Tibial nerve (tissue), 4 donors: ENCODE results near the gene PLEKHS1.

Experiments used
- CTCF ChIP-seq, 5 experiments: fragments of 200-600 bp in 3 of 5; fragments of 450-650 bp in 2 of 5; sonication (generic) in 3 of 5; IDR thresholded peaks; one replicate each; pipeline ENCODE4 v1.5.1; 2016 to 2019; ENCODE audit warnings: antibody characterized with exemption in 5 of 5, mild to moderate bottlenecking in 3 of 5, moderate library complexity in 2 of 5
- EP300 ChIP-seq, 2 donors: sonication (generic); formaldehyde crosslinking; IDR thresholded peaks; one replicate each; pipeline ENCODE4 v1.6.1; 2017; ENCODE audit warnings: antibody characterized with exemption in 2 of 2, mild to moderate bottlenecking in 1 of 2
- POLR2A ChIP-seq, 2 donors: fragments of 450-650 bp; IDR thresholded peaks; one replicate each; pipeline ENCODE4 v1.6.1; 2017; ENCODE audit warnings: antibody characterized with exemption in 2 of 2, mild to moderate bottlenecking in 2 of 2, moderate library complexity in 2 of 2

DNA sequence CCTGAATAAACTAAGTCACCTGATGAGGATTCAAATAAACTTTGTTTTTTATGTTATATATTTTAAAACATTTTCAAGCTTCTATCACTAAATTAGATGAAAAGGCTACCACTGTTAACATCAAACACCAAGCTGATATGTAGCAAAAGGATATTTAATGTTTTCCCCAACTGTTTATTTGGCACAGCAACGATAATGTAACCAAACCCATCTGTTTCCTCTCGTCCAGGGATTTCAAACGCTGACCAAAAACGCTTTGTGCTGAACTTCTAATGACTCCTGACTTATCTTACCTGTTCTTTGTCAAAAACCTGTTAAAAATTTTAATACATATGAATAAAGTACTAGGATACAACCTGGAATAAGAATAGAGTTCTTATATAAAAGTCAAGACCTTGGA, 71.9 kb downstream of the PLEKHS1 start:
- TF ChIP-seq POLR2A (IDR thresholded peaks at IDR 0.05) (no peak), CTCF (IDR thresholded peaks at IDR 0.05) (no peak), EP300 (IDR thresholded peaks at IDR 0.05) (no peak)
